Measurements from ENCODE around the gene ACER3.
A peak's percentile ranks its signal among the peaks of the same experiment; 100 is the strongest.
"Not testable (repeated sequence)": the region's sequence is repeated elsewhere in the genome, so short reads cannot be mapped to it uniquely, and the experiment has no call there.

Gene ACER3

DNA sequence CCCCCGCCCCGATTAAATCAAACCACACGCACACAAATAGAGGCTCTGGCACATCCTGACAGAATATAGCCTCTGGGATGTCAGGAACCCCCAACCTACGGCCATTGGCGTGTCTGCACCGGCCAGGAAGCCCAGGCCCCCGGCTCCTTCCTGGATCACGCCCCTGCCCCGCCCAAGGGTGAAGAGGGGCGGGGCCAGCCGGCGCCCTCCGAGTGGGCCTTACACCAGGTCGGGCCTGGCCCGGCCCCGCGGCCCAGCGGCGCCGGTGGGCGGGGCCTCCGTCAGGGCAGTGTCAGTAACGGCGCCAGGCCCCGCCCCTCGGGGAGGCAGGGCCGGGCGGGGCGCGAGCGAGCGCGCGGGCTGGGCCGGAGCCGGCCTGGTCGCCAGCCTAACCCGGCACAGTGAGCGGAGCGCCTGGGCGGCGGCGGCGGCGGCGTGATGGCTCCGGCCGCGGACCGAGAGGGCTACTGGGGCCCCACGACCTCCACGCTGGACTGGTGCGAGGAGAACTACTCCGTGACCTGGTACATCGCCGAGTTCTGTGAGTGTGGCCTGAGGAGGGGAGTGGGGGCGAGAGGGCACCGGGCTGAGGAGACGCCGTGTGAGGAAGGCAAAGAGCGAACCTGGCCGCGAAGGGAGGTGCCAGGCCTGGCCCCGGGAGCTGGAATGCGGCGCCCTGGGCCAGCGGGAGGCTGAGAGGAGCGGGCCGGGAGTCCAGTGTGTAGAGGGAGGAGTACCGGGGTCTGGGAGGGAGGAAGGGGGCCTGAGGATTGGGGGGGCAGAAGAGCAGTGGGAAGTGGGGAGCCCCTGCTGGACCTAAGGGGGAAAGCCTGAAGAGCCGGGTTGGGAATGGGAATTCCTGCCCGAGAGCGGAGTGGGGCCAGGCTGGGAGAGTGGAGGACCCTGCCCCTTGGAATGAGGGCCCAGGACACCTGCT lies at the start of gene ACER3:
TSS of gene ACER3 (plus strand) at position 380 of the 937 bp plus-strand sequence. CDS start at position 439, 59 bp downstream.
- DNase-seq: peak; percentile 81 to 85

DNA sequence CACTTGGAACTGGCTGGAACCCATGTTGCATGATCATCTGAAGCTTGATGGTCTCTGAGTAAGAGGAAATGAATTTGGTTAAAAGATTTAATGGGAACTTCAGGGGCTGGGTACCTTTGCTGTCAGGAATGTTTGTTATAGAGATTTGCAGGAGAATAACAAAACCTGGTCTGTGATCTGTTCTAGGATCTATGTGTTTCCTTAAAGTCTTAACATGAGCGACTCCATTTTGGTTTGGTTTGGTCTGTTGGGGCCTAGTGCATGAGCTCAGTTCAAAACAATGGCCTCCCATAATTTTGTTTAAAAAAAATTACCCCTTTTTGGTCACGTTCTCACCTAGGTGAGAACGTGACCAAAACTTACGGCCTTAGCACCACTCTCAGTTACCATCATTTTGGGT lies 49.5 kb upstream of the ACER3 start:
- DNase-seq: no peak

DNA sequence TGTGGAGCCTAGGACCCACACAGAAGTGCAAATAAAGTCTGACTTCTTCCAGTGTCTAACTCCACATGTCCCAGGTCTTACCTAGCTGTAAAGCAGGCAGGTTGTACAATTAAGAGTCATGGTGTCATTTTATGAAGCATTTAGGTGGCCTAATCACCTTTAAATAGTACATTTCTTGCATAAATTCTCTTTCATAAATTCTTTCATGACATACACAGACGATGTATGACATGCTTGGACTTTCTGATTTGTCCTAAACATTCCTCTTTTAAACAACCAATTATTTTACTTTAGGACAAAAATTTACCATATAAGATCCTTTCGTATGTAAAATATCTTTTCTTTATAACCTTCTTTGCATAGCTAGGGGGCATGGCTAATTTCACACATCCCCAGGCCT lies 46.3 kb upstream of the ACER3 start:
- DNase-seq: no peak

DNA sequence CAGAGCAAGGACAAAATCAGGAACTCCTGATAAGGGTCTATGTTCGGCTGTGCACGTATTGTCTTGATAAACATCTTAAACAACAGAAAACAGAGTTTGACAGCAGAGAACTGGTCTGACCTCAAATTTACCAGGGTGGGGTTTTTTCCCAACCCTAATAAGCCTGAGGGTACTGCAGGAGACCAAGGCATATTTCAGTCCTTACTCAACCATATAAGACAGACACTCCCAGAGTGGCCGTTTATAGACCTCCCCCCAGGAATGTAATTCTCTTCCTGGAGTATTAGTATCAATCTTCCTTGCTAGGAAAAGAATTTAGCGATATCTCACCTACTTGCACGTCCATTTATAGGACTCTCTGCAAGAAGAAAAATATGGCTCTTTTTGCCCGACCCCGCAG lies 45.0 kb upstream of the ACER3 start:
- not testable (repeated sequence) for DNase-seq

DNA sequence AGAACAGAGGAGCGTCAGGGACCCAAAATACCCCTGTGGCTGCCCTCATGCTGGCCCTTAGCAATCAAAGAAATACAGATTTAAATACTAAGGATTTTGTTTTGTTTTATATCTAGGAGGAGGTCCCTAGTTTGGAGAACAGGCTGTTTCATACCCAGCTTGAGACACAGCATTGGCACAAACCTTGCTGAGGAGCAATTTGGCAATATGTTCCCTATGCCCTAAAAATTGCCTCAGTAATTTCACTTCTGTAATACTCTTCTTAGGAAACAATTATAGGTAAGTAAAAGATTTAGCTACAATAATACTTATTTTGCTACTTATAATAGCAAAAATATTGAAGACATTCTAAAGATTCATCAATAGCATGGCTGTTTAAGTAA lies 40.5 kb upstream of the ACER3 start:
- DNase-seq: no peak

DNA sequence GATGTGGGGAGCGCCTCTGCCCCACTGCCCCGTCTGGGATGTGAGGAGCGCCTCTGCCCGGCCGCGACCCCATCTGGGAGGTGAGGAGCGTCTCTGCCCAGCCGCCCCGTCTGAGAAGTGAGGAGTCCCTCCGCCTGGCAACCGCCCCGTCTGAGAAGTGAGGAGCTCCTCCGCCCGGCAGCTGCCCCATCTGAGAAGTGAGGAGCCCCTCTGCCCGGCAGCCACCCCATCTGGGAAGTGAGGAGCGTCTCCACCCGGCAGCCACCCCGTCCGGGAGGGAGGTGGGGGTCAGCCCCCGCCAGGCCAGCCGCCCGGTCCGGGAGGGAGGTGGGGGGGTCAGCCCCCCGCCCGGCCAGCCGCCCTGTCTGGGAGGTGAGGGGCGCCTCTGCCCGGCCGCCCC lies 39.3 kb upstream of the ACER3 start:
- DNase-seq: not testable (repeated sequence)

DNA sequence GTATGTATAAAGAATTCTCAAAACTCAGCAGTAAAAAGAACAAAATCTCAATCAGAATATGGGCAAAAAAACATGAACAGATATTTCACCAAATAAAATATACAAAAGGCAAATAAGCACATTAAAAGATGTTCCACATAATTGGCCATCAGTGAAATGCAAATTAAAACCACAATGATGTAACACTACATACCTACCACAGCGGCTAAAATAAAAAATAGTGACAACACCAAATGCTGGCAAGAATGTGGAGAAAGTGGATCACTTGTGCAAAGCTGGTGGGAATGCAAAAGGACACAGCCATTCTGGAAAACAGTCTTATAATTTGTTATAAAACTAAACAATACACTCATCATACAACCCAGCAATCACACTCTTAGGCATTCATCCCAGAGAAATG lies 38.3 kb upstream of the ACER3 start:
- no peak for DNase-seq

DNA sequence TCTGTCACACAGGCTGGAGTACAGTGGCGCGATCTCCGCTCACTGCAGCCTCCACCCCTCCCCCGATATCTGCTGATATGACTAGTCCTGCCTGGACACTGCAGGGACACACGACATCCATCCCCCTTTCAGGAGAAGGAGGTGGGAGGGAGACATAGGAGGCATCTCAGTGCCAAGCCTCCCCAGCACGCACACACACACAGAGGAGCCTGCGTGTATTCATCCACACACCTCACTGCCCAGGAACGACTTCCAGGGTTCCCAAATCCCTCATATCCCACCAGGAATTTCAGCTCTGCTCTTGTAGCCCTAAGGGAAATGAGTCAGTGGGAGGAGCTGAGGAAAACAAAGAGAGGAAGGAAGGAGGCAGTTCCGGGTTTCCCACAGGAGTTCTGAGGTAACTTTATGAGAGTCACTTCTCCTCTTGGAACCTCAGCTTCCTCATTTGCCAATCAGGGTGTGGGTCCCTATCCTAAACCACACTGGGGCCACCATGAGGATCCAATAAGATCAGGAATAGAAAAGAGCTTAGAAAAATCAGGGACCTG lies 37.2 kb upstream of the ACER3 start:
- no peak for DNase-seq

DNA sequence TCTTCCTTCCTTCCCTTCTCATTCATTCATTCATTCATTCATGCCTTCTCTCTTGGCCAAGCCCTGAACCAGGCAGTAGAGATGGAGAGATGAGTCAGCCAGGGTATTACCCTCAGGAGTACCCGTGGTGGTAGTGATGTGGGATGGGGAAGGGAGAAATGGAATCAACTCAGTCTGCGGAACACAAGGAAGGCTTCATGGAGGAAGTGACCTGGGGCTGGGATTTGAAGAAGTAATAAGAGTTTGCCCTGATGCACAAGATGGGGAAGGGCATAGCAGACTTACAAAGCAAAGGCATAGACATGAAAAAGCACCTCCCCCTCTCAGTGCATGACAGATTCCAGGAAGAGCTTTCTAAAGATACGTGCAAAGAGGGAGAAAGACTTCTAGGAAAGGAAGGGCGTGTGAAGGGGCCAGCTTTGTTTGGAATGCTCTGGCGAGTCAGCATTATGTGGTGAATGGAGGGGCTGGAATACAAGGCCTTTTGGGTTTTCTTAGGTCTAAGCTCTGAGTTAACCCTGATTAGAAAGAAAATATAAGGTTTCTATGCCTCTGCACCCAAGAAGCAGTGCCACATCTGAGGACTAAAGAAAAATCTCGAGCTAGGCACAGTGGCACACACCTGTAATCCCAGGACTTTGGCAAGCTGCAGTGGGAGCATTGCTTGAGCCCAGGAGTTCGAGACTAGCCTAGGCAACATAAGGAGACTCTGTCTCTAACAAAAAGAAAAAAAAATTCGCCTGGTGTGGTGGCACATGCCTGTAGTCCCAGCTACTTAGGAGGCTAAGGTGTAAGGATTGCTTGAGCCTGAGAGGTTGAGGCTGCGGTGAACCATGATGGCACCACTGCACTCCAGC lies 36.4 kb upstream of the ACER3 start:
- no peak for DNase-seq

DNA sequence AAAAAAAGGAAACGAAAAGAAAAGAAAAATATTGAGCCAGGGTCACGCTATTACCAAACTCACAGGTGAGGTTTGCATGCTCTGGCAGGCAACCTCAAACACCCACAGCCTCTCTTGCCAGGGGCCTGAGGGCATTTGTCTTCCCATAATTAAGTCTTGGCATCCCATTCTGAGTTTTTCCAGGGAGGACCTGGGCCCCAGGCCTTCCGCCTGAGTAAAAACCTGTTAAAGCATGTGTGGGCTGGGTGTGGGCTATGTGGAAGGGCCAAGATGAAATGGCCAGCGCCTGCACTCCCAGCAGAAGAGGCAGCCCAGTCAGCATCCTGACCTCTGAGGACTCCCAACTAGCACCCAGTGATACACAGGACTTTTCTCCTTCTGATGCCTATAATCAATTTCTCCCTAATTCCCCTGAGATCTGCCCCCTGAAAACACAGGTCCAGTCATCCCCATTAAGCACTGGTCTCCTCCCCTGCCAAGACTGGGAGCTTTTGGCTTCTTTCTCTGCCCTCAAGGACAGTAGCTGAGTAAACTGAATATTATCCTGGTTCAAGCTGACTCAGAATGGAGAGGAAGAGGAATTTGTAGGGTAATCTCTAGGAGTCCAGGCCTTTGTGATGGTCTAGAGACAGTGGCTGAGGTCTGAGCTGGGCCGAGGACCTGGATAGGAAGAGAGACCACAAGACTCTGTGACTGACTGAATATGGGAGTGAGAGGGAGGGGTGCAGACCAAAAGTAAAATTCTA lies 35.6 kb upstream of the ACER3 start:
- no peak for DNase-seq

DNA sequence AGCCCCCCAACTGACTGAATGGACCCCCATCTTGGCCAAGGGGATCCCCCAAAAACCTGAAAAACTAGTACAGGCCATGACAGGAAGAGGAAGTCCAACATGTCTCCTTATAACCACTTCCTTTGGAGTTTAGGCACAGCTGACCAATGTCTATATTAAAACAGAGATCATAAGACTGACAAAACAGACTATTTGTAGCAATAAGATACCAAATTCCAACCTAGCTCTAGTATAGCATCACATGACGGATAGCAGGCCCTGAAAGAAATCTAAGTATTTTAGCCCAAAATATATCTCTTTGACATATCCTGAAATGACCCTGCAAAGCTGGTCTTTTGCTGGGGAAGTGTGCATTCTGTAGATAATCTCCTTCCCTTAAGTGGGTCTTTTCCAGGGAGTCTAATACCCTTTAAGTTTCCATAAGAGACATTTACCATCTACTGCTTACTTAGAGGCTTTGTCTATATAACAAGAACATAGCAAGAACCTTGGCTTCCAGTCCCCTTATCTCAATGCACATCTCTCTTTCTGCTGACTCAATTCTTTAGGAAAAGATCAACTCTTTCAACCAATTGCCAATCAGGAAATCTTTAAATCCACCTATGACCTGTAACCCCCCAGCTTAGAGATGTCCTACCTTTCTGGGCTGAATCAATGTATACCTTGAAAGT lies 34.9 kb upstream of the ACER3 start:
- no peak for DNase-seq

DNA sequence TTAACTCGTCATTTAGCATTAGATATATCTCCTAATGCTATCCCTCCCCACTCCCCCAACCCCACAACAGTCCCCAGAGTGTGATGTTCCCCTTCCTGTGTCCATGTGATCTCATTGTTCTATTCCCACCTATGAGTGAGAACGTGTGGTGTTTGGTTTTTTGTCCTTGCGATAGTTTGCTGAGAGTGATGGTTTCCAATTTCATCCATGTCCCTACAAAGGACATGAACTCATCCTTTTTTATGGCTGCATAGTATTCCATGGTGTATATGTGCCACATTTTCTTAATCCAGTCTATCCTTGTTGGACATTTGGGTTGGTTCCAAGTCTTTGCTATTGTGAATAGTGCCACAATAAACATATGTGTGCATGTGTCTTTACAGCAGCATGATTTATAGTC lies 34.2 kb upstream of the ACER3 start:
- DNase-seq: not testable (repeated sequence)

DNA sequence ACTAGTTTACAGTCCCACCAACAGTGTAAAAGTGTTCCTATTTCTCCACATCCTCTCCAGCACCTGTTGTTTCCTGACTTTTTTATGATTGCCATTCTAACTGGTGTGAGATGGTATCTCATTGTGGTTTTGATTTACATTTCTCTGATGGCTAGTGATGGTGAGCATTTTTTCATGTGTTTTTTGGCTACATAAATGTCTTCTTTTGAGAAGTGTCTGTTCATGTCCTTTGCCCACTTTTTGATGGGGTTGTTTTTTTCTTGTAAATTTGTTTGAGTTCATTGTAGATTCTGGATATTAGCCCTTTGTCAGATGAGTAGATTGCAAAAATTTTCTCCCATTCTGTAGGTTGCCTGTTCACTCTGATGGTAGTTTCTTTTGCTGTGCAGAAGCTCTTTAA lies 33.7 kb upstream of the ACER3 start:
- not testable (repeated sequence) for DNase-seq

DNA sequence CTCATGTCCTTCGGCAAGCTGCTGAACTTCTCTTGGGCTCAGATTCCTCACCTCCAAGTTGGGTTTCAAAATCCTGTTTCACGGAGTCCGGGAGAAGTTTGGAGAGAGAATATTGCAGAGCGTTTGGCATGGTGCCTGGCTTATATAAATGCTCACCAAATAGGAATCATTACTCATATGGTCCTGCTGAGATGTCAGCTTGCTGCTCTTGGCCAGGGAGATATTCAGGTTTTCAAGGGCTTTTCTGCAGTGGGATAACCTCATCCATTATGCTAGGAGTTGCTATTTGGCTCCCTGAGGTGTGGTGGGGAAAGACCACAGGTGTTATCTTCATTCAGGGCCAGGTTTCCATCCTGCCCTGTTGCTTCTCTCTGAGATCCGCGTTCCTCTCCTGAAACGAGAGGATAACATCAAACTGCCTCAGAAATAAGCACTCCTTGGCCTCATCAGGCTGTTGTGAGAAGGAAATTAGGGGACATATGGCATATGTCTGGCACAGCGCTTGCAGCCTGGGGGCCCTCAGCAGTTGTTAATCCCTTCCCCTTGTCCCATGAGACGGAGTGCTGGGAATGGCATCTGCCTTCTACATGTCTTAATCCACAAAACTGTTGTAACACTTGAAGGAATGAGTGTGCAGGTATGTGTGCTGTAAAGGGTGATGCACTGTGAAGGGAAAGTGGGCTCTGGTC lies 29.9 kb upstream of the ACER3 start:
- no peak for DNase-seq

DNA sequence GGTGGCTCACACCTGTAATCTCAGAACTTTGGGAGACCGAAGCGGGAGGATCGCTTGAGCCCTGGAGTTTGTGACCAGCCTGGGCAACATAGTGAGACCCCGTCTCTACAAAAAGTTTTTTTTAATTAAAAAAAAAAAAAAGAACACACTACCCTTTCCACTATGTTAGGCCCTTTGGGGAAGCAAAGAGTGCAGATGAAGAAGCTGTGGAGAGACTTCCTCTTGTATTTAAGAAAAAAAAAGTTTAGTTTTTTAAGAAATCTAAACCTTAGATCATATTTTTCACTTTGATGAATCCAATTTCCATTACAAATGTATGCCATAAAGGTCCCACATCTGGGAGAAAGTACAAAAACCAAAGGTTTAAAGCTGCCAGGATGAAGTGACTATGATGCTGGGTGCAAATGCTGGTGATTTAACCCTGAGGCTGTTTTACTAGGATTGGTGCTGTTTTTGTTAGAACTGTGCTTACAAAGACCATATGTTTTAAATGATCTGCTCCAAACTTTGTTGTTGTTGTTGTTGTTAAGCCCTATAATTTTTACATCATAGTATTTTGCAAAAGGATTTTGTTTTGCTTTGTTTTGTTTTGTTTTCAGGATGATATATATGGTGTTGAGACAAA lies 28.9 kb upstream of the ACER3 start:
- DNase-seq: no peak

DNA sequence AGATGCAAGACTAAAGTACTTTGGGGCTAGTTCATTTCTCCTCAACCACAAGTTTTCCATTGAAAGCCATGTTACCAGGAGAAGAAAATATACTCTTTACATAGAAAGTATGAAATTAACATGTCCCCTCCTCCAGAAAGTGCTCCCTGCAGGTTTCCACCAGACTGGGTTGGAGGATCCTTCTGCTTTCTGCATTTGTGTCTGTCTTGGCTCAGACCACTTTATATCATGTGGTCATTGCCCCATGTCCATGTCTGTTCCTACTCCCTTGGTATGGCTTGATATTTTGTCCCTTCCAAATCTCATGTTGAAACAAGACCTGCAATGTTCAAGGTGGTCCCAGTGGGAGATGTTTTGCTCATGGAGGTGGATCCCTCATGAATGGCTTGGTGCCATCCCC lies 28.4 kb upstream of the ACER3 start:
- no peak for DNase-seq

DNA sequence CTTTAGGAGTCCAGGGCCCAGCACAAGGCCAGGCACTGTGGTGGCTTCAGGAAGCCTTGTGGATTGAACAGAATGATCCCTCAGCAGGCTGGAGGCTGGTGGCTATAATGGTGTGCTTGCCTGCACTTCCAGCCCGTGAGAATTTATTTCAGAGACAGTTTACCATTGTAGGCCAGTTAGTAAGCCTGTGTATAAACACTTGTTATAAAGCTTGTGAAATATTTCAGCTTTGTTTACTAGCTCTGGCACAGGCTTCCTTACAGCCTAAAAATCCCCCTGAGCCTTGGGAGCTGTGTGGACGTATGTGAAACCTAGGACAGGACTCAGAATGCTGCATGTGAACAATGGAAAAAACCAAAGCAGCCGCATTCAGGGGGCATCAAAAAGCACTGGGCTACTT lies 26.6 kb upstream of the ACER3 start:
- no peak for DNase-seq

DNA sequence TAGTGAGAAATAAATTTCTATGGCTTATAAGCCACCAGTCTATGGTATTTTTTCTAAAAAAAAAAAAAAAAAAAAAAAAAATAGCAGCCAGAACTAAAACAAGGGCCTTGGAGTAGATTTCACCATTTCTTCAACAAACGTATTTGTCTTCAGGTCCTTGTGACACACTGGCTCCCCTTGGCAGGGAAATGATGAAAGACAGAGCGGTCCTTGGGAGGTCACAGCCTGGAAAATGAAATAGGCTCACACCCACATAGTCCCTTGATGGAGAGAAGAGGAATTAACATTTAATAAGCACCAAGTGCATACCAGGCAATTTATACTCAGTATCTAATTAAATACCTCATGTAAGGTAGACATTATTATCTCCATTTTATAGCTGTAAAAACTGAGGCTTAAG lies 25.7 kb upstream of the ACER3 start:
- DNase-seq: no peak

DNA sequence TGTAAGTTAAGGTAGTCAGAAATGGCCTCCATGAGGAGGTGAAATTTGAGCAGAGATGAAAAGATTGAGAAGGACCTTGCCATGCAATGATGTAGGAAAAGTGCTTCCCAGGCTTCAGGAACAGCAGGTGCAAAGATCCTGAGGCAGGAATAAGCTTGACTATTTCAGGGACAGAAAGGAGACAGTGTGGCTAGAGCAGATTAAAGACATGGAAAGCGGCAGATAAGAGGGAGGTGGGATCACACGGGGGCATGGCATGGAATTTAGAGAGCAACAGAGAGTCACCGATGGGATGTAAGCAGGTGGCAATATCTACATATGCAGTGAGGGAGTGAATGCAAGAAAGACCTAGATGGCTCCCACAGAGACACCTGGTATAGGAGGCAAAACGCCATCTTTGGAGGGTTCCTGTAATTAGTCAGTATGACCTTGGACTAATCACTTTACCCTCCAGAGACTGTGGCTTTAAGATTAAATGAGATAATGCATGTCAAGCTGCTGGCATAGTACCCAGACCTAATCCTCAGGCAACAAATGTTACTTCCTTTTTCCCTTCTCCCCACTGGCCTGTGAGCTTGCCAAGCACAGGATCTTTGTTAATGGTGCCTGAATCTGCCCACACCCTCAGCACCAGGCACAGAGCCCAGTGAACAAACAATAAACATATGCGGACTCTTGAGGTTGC lies 24.6 kb upstream of the ACER3 start:
- no peak for DNase-seq

DNA sequence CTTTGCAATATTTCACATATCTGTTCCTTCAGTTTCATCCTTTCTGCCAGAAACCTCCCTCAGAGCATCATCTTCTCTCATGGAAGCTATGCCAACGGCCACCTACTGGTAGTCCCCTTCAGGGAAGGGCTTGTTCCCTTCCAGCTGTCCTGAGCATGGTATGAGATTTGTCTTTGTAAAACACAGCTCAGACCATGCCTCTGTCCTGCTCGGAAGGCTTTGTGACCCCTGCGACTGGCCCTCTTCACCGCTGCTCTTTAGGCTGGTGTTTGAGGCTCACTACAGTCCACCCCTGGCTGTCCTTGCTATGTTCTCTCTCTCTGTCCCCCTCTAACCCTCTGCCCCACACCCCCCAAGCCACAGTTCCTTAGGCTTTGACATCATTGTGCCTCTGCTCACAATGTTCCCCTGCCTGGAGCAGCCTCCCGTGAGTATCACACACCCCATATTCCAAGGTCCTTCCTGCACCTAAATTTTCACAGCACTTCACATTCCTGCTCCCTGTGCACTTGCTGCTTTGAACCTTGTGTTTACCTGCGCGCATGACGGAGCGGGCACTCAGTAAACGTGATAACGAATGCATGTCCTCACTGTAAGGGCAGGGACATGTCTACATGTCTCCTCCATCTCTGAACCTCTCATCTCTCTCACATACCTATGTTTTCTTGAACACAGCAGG lies 24.0 kb upstream of the ACER3 start:
- DNase-seq: no peak

Data from activated CD4-positive, alpha-beta T cell treated with anti-CD3 and anti-CD28 coated beads for 4 hours (primary cell).